ENCODE results near the gene TLNRD1. TPM values are rescaled to one million over a fixed set of nuclear protein-coding genes. Genes with fewer than 3 reads are reported as not detected.
"Not testable (repeated sequence)": the region's sequence is repeated elsewhere in the genome, so short reads cannot be mapped to it uniquely, and the experiment has no call there.

The TLNRD1 gene
- total RNA-seq: 5.7 TPM

- peaks cover 8 to 13% (median 13%) of the 10 kb centered on the region in 3 donors for H3K4me1 ChIP-seq (ENCODE audit: control insufficient read depth in 3 of 3, insufficient read depth in 3 of 3, low read length in 3 of 3)
- H3K9ac ChIP-seq (ENCODE audit: low read depth in 1 of 3, low read length in 3 of 3): peak within 1 kb of the TSS; percentile 79 to 85 (median 81)
- H3K36me3 ChIP-seq (ENCODE audit: control insufficient read depth in 3 of 3, insufficient read depth in 3 of 3, low read length in 3 of 3): peaks cover 0 to 2% (median 0%) of the 10 kb centered on the region in 3 donors
- H3K27ac ChIP-seq (ENCODE audit: low read depth, low read length): peak within 1 kb of the TSS; percentile 91
- H3K4me3 ChIP-seq (ENCODE audit: low read length in 3 of 3): peak within 1 kb of the TSS; percentile 68 to 75 (median 70)
- H3K9me3 ChIP-seq (ENCODE audit: control insufficient read depth in 3 of 3, low read length in 3 of 3): no peaks in the 10 kb centered on the region
- peaks cover 13 to 22% (median 20%) of the 10 kb centered on the region in 3 donors for H3K27me3 ChIP-seq (ENCODE audit: control insufficient read depth in 3 of 3, insufficient read depth in 3 of 3, low read length in 3 of 3)
Observed at GRCh38 chr15:81000624-81001151, at the start of gene TLNRD1. TSS of gene TLNRD1 (plus strand) at chr15:81000923. CDS start at chr15:81002272, 1,349 bp downstream.

- no peak overlapping the region for H3K4me3 ChIP-seq (ENCODE audit: low read length in 3 of 3)
- H3K36me3 ChIP-seq (ENCODE audit: control insufficient read depth in 3 of 3, insufficient read depth in 3 of 3, low read length in 3 of 3): peaks cover 21 to 52% (median 49%) of the 10 kb centered on the region in 3 donors
- H3K27ac ChIP-seq (ENCODE audit: low read depth, low read length): no peak overlapping the region
- H3K9ac ChIP-seq (ENCODE audit: low read depth in 1 of 3, low read length in 3 of 3): no peak overlapping the region
- H3K4me1 ChIP-seq (ENCODE audit: control insufficient read depth in 3 of 3, insufficient read depth in 3 of 3, low read length in 3 of 3): no peaks in the 10 kb centered on the region
- no peaks in the 10 kb centered on the region for H3K27me3 ChIP-seq (ENCODE audit: control insufficient read depth in 3 of 3, insufficient read depth in 3 of 3, low read length in 3 of 3)
- no peaks in the 10 kb centered on the region for H3K9me3 ChIP-seq (ENCODE audit: control insufficient read depth in 3 of 3, low read length in 3 of 3)
Observed at GRCh38 chr15:80951941-80952340, 48.8 kb upstream of the TLNRD1 start.

GRCh38 chr15:80953001-80953952 lies 47.4 kb upstream of the TLNRD1 start:
- H3K36me3 ChIP-seq (ENCODE audit: control insufficient read depth in 3 of 3, insufficient read depth in 3 of 3, low read length in 3 of 3): peaks cover 13 to 39% (median 36%) of the 10 kb centered on the region in 3 donors
- no peaks in the 10 kb centered on the region for H3K27me3 ChIP-seq (ENCODE audit: control insufficient read depth in 3 of 3, insufficient read depth in 3 of 3, low read length in 3 of 3)
- H3K4me1 ChIP-seq (ENCODE audit: control insufficient read depth in 3 of 3, insufficient read depth in 3 of 3, low read length in 3 of 3): no peaks in the 10 kb centered on the region
- no peak overlapping the region for H3K4me3 ChIP-seq (ENCODE audit: low read length in 3 of 3)
- no peaks in the 10 kb centered on the region for H3K9me3 ChIP-seq (ENCODE audit: control insufficient read depth in 3 of 3, low read length in 3 of 3)
- no peak overlapping the region for H3K9ac ChIP-seq (ENCODE audit: low read depth in 1 of 3, low read length in 3 of 3)
- no peak overlapping the region for H3K27ac ChIP-seq (ENCODE audit: low read depth, low read length)

- peaks cover 13 to 39% (median 35%) of the 10 kb centered on the region in 3 donors for H3K36me3 ChIP-seq (ENCODE audit: control insufficient read depth in 3 of 3, insufficient read depth in 3 of 3, low read length in 3 of 3)
- no peaks in the 10 kb centered on the region for H3K9me3 ChIP-seq (ENCODE audit: control insufficient read depth in 3 of 3, low read length in 3 of 3)
- no peak overlapping the region for H3K4me3 ChIP-seq (ENCODE audit: low read length in 3 of 3)
- no peaks in the 10 kb centered on the region for H3K27me3 ChIP-seq (ENCODE audit: control insufficient read depth in 3 of 3, insufficient read depth in 3 of 3, low read length in 3 of 3)
- H3K4me1 ChIP-seq (ENCODE audit: control insufficient read depth in 3 of 3, insufficient read depth in 3 of 3, low read length in 3 of 3): no peaks in the 10 kb centered on the region
- no peak overlapping the region for H3K27ac ChIP-seq (ENCODE audit: low read depth, low read length)
- H3K9ac ChIP-seq (ENCODE audit: low read depth in 1 of 3, low read length in 3 of 3): no peak overlapping the region
Observed at GRCh38 chr15:80953953-80954778, 46.6 kb upstream of the TLNRD1 start.

DNA sequence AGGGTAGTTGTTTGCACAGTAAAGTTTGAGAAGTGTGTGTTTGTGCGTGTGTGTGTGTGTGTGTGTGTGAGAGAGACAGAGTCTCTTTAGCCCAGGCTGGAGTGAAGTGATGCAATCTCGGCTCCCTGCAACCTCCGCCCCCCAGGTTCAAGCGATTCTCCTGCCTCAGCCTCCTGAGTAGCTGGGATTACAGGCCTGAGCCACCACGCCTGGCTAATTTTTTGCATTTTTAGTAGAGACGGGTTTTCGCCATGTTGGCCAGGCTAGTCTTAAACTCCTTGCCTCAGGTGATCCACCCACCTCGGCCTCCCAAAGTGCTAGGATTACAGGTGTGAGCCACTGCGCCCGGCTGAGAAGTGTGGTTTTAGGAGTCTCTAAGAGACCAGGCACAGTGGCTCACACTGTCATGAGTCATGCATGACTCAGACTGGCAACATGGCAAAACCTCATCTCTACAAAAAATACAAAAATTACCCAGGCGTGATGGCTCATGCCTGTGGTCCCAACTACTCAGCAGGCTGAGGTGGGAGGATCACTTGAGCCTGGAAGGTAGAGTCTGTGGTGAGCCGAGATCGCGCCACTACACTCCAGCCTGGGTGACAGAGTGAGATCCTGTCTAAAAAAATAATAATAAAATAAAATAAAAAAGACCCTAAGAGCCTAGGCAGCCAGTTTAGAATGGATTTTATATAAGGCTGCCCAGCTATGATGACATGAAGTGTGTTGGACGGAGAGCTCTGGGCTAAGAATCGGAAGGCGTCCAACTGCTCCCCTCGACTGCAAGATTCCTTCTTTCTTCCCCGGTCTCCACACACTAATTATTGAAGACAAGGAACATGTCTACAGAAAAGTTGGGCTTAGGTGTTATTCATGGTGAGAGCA lies 44.9 kb upstream of the TLNRD1 start:
- not testable (repeated sequence) for H3K4me1 ChIP-seq (ENCODE audit: control insufficient read depth in 3 of 3, insufficient read depth in 3 of 3, low read length in 3 of 3); H3K9ac ChIP-seq (ENCODE audit: low read depth in 1 of 3, low read length in 3 of 3); H3K9me3 ChIP-seq (ENCODE audit: control insufficient read depth in 3 of 3, low read length in 3 of 3); H3K27ac ChIP-seq (ENCODE audit: low read depth, low read length); H3K4me3 ChIP-seq (ENCODE audit: low read length in 3 of 3); H3K27me3 ChIP-seq (ENCODE audit: control insufficient read depth in 3 of 3, insufficient read depth in 3 of 3, low read length in 3 of 3)
- peaks cover 8 to 31% (median 29%) of the 10 kb centered on the region in 3 donors for H3K36me3 ChIP-seq (ENCODE audit: control insufficient read depth in 3 of 3, insufficient read depth in 3 of 3, low read length in 3 of 3)

GRCh38 chr15:80957556-80957955 lies 43.2 kb upstream of the TLNRD1 start:
- Histone ChIP-seq H3K4me3 (ENCODE audit: low read length in 3 of 3) (no peak overlapping the region), H3K9ac (ENCODE audit: low read depth in 1 of 3, low read length in 3 of 3) (no peak overlapping the region), H3K27ac (ENCODE audit: low read depth, low read length) (no peak overlapping the region), H3K36me3 (ENCODE audit: control insufficient read depth in 3 of 3, insufficient read depth in 3 of 3, low read length in 3 of 3) (peaks cover 4 to 21% (median 18%) of the 10 kb centered on the region in 3 donors), H3K4me1 (ENCODE audit: control insufficient read depth in 3 of 3, insufficient read depth in 3 of 3, low read length in 3 of 3) (no peaks in the 10 kb centered on the region), H3K27me3 (ENCODE audit: control insufficient read depth in 3 of 3, insufficient read depth in 3 of 3, low read length in 3 of 3) (no peaks in the 10 kb centered on the region), H3K9me3 (ENCODE audit: control insufficient read depth in 3 of 3, low read length in 3 of 3) (no peaks in the 10 kb centered on the region)

GRCh38 chr15:80957976-80958375 lies 42.7 kb upstream of the TLNRD1 start:
- Histone ChIP-seq H3K4me1 (ENCODE audit: control insufficient read depth in 3 of 3, insufficient read depth in 3 of 3, low read length in 3 of 3) (no peaks in the 10 kb centered on the region), H3K27ac (ENCODE audit: low read depth, low read length) (no peak overlapping the region), H3K27me3 (ENCODE audit: control insufficient read depth in 3 of 3, insufficient read depth in 3 of 3, low read length in 3 of 3) (no peaks in the 10 kb centered on the region), H3K4me3 (ENCODE audit: low read length in 3 of 3) (no peak overlapping the region), H3K9me3 (ENCODE audit: control insufficient read depth in 3 of 3, low read length in 3 of 3) (no peaks in the 10 kb centered on the region), H3K36me3 (ENCODE audit: control insufficient read depth in 3 of 3, insufficient read depth in 3 of 3, low read length in 3 of 3) (peaks cover 4 to 17% (median 14%) of the 10 kb centered on the region in 3 donors), H3K9ac (ENCODE audit: low read depth in 1 of 3, low read length in 3 of 3) (no peak overlapping the region)

GRCh38 chr15:80958818-80959495 lies 41.8 kb upstream of the TLNRD1 start:
- no peaks in the 10 kb centered on the region for H3K27me3 ChIP-seq (ENCODE audit: control insufficient read depth in 3 of 3, insufficient read depth in 3 of 3, low read length in 3 of 3)
- no peaks in the 10 kb centered on the region for H3K4me1 ChIP-seq (ENCODE audit: control insufficient read depth in 3 of 3, insufficient read depth in 3 of 3, low read length in 3 of 3)
- peaks cover 4 to 12% (median 6%) of the 10 kb centered on the region in 3 donors for H3K36me3 ChIP-seq (ENCODE audit: control insufficient read depth in 3 of 3, insufficient read depth in 3 of 3, low read length in 3 of 3)
- H3K9me3 ChIP-seq (ENCODE audit: control insufficient read depth in 3 of 3, low read length in 3 of 3): no peaks in the 10 kb centered on the region
- no peak overlapping the region for H3K4me3 ChIP-seq (ENCODE audit: low read length in 3 of 3)
- H3K27ac ChIP-seq (ENCODE audit: low read depth, low read length): no peak overlapping the region
- no peak overlapping the region for H3K9ac ChIP-seq (ENCODE audit: low read depth in 1 of 3, low read length in 3 of 3)

DNA sequence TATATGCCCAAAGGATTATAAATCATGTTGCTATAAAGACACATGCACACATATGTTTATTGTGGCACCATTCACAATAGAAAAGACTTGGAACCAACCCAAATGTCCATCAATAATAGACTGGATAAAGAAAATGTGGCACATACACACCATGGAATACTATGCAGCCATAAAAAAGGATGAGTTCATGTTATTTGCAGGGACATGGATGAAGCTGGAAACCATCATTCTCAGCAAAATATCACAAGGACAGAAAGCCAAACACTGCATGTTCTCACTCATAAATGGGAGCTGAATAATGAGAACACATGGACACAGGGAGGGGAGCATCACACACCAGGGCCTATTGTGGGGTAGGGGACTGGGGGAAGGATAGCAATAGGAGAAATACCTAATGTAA lies 35.3 kb upstream of the TLNRD1 start:
- H3K36me3 ChIP-seq (ENCODE audit: control insufficient read depth in 3 of 3, insufficient read depth in 3 of 3, low read length in 3 of 3): peaks cover 0 to 12% (median 2%) of the 10 kb centered on the region in 3 donors
- not testable (repeated sequence) for H3K9me3 ChIP-seq (ENCODE audit: control insufficient read depth in 3 of 3, low read length in 3 of 3); H3K4me1 ChIP-seq (ENCODE audit: control insufficient read depth in 3 of 3, insufficient read depth in 3 of 3, low read length in 3 of 3); H3K4me3 ChIP-seq (ENCODE audit: low read length in 3 of 3); H3K27ac ChIP-seq (ENCODE audit: low read depth, low read length); H3K27me3 ChIP-seq (ENCODE audit: control insufficient read depth in 3 of 3, insufficient read depth in 3 of 3, low read length in 3 of 3); H3K9ac ChIP-seq (ENCODE audit: low read depth in 1 of 3, low read length in 3 of 3)

Data from skeletal muscle tissue (tissue), 4 donors.